Ascending aorta (tissue), 2 donors: ENCODE results near the gene SUSD5. TPM values are rescaled to one million over a fixed set of nuclear protein-coding genes. Genes with fewer than 3 reads are reported as not detected.
"Not testable (repeated sequence)": the region's sequence is repeated elsewhere in the genome, so short reads cannot be mapped to it uniquely, and the experiment has no call there.

Source experiments
- DNase-seq, 2 donors: peaks; one replicate each; pipeline ENCODE4 v3.0.0-alpha.2; 2019; ENCODE audit warnings: low spot score in 2 of 2
- H3K27ac ChIP-seq, 2 donors: fragments of 200-600 bp; sonication (generic); one replicate each; pipeline ENCODE4 v1.5.1; 2016 to 2017; ENCODE audit warnings: mild to moderate bottlenecking in 1 of 2
- H3K27me3 ChIP-seq: fragments of 200-600 bp; sonication (generic); one replicate; pipeline ENCODE4 v1.5.1; 2017
- H3K36me3 ChIP-seq, 2 donors: fragments of 200-600 bp; sonication (generic); one replicate each; pipeline ENCODE4 v1.5.1; 2016
- H3K4me1 ChIP-seq, 2 donors: fragments of 200-600 bp; sonication (generic); one replicate each; pipeline ENCODE4 v1.5.1; 2016 to 2017; ENCODE audit warnings: mild to moderate bottlenecking in 1 of 2
- H3K4me3 ChIP-seq, 2 donors: fragments of 200-600 bp; sonication (generic); one replicate each; pipeline ENCODE4 v1.5.1; 2016 to 2017; ENCODE audit warnings: mild to moderate bottlenecking in 1 of 2
- H3K9me3 ChIP-seq, 2 donors: fragments of 200-600 bp; sonication (generic); one replicate each; pipeline ENCODE4 v1.5.1; 2016
- intact Hi-C: fragments of 100-400 bp; cut with DNase I; formaldehyde crosslinking; loops from one replicate; pipeline ENCODE4 v1.15.1; 2023
- total RNA-seq: library from RNA; depleted of rRNA; stranded (reverse); fragments of >200 nt; gene quantifications from one replicate; pipeline ENCODE4 v1.1.0, GENCODE V29; 2016
- TF ChIP-seq, protein P1 (sequence below), 3 experiments: fragments of 200-600 bp in 2 of 3; fragments of 450-650 bp in 1 of 3; sonication (generic) in 2 of 3; IDR thresholded peaks; one replicate each; pipeline ENCODE4 v1.5.1; 2016 to 2019; ENCODE audit warnings: antibody characterized with exemption in 3 of 3, mild to moderate bottlenecking in 1 of 3, moderate library complexity in 1 of 3

Gene SUSD5
- total RNA-seq, 1 donor from 2014 or later = 68.0 TPM

DNA sequence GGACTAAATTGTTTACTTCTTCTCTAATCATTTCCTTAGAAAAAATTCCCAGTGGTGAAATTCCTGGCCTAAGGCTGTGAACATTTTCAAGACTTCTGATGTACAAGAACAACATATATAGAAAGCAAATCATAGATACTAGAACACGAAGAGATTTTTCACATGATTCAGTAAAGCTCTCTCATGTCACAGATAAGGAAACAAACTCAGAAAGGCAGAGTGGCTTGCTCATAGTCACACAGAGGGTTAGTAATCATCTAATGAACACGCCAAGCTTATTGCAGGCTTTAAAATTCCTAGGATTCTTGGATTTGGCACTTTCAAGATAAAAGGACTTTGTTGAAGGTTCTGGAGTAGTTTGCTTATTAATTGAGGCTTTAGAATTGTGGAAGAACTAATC lies 78.6 kb downstream of the SUSD5 start:
- Histone ChIP-seq H3K4me3 (no peak overlapping the region), H3K36me3 (peaks cover 25 to 55% of the 10 kb centered on the region in 2 donors), H3K27ac (peak overlapping the region; percentile 30 to 54), H3K4me1 (peaks cover 0 to 4% of the 10 kb centered on the region in 2 donors), H3K27me3 (no peaks in the 10 kb centered on the region), H3K9me3 (no peaks in the 10 kb centered on the region)
- no peak for DNase-seq
- intact Hi-C loops = no loop called here
- TF ChIP-seq, protein P1, sequence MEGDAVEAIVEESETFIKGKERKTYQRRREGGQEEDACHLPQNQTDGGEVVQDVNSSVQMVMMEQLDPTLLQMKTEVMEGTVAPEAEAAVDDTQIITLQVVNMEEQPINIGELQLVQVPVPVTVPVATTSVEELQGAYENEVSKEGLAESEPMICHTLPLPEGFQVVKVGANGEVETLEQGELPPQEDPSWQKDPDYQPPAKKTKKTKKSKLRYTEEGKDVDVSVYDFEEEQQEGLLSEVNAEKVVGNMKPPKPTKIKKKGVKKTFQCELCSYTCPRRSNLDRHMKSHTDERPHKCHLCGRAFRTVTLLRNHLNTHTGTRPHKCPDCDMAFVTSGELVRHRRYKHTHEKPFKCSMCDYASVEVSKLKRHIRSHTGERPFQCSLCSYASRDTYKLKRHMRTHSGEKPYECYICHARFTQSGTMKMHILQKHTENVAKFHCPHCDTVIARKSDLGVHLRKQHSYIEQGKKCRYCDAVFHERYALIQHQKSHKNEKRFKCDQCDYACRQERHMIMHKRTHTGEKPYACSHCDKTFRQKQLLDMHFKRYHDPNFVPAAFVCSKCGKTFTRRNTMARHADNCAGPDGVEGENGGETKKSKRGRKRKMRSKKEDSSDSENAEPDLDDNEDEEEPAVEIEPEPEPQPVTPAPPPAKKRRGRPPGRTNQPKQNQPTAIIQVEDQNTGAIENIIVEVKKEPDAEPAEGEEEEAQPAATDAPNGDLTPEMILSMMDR (IDR thresholded peaks at IDR 0.05) = no peak

DNA sequence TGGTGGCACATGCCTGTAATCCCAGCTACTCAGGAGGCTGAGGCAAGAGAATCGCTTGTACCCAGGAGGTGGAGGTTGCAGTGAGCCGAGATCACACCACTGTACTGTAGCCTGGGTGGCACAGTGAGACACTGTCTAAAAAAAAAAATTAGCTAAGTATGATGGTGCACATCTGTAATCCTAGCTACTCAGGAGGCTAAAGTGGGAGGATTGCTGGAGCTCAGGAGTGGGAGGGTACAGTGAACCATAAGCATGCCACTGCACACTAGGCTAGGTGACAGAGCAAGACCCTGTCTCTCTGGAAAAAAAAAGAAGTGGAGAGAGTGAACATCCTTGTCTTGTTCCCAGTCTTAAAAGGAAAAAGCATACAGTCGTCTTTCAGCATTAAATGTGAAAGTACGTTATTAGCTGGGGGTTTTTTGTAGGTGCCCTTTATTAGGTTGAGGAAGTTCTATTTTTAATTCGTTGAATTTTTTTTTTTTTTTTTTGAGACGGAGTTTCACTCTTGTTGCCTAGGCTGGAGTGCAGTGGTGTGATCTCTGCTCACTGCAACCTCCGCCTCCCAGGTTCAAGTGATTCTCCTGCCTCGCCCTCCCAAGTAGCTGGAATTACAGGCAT lies 79.5 kb downstream of the SUSD5 start:
- DNase-seq, H3K9me3 ChIP-seq, intact Hi-C loops, H3K27me3 ChIP-seq, H3K4me3 ChIP-seq, H3K4me1 ChIP-seq: not testable (repeated sequence)
- peak overlapping the region in 1 of 2 donors; percentile 30 for H3K27ac ChIP-seq
- H3K36me3 ChIP-seq = peaks cover 33 to 59% of the 10 kb centered on the region in 2 donors

DNA sequence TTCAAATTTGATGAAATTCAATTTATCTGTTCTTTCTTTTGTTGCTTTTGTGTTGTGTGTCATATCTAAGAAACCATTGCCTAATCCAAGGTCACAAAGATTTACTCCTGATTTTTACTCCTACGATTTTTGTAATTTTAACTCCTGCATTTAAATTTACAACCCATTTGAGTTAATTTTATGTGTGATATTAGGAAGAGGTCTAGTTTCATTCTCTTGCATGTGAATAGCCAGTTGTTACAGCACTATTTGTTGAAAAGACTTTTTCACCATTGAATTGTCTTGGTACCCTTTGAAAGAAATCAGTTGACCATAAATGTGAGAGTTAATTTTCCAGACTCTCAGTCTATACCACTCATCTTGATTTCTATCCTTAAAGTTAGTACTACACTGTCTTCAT lies 80.9 kb downstream of the SUSD5 start:
- H3K36me3 ChIP-seq = peaks cover 30 to 65% of the 10 kb centered on the region in 2 donors
- H3K4me3 ChIP-seq = no peak overlapping the region
- H3K27ac ChIP-seq = no peak overlapping the region
- intact Hi-C loops = no loop called here
- no peak for DNase-seq
- H3K9me3 ChIP-seq = no peaks in the 10 kb centered on the region
- H3K27me3 ChIP-seq = no peaks in the 10 kb centered on the region
- TF ChIP-seq, protein P1 (IDR thresholded peaks at IDR 0.05) = no peak
- peaks cover 0 to 4% of the 10 kb centered on the region in 2 donors for H3K4me1 ChIP-seq

DNA sequence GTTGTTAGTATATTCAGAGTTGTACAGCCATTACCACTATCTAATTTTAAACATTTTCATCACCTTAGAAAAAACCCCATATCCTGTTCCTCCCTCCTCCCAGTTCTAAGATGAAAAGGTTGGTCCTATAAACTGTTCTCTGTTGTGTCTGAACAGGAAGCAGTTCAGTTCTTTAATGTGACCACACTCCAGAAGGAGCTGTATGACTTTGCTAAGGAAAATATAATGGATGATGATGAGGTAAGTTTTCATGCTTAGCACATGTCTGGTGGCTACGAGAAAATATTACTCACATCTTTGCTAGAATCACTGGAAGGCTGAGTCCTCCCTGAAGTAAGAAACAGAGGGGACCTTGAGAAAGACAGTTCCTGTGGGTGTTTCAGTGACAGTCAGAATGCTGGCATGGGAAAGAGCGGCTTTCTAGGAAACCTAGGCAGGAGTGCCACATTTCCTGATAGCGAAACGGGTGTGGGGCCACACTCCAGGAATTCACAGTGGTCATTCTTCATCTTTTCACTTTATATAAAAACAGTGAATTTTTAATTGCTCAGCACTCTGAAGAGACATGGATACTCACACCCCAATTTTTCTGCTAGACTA lies 84.5 kb downstream of the SUSD5 start:
- H3K4me1 ChIP-seq = peaks cover 0 to 9% of the 10 kb centered on the region in 2 donors
- H3K4me3 ChIP-seq = no peak overlapping the region
- H3K9me3 ChIP-seq = no peaks in the 10 kb centered on the region
- intact Hi-C loops = no loop called here
- no peaks in the 10 kb centered on the region for H3K27me3 ChIP-seq
- peak overlapping the region in 1 of 2 donors; percentile 25 for H3K27ac ChIP-seq
- no peak for DNase-seq
- H3K36me3 ChIP-seq = peaks cover 41 to 75% of the 10 kb centered on the region in 2 donors
- TF ChIP-seq, protein P1 (IDR thresholded peaks at IDR 0.05) = no peak

DNA sequence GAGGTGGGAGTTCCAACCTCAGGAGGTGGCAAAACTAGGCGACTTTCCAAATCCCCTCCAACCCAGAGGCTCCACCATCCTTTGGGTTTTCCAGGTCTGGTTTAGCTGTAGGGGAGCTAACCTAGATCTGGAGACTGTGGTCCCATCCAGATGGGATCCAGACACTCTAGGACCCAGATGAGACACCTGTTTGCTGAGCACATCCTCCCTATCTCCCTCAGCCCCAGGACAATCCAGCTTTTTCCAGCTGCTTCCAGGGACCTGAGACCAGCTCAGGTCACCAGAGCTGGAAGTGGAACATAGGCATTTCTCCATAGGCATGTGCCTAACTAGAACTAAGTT lies 86.6 kb downstream of the SUSD5 start:
- H3K27ac ChIP-seq = peak overlapping the region in 1 of 2 donors; percentile 43
- no peaks in the 10 kb centered on the region for H3K9me3 ChIP-seq
- no peaks in the 10 kb centered on the region for H3K27me3 ChIP-seq
- no peak overlapping the region for H3K4me3 ChIP-seq
- H3K36me3 ChIP-seq = peaks cover 47 to 75% of the 10 kb centered on the region in 2 donors
- TF ChIP-seq, protein P1 (IDR thresholded peaks at IDR 0.05) = no peak
- no peak for DNase-seq
- intact Hi-C loops = no loop called here
- peaks cover 0 to 11% of the 10 kb centered on the region in 2 donors for H3K4me1 ChIP-seq

DNA sequence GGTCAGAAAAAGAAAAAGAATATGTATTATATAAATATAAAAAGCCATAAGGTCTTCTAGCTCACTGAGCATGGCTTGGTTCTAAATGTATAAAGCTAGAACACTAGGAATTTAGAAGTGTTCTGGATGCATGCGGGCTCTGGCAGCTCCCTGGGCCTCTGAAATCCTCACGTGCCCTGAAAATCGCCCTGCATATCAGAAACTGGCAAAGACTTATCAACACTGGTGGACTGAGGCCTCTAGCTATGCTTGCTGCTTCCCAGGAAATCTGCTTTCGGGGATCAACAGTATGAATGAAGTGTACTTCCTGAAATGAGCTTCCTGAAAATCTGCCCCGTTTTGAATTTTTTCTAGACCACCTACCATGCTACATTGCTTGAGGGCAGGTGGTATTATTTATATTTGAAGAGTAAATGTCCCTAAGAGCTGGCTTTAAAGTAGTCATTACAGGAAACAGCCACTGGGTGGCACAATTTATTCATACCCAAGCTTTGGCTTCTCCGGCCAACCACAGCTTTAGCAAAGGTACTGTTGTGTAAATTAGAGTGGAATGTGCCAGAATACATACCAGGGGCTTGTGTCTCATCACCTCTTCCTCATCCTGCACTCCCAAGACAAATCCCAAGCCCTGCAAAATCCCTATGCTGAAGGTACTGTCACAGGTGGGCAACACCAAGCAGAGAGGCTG lies 87.1 kb downstream of the SUSD5 start:
- TF ChIP-seq, protein P1 (IDR thresholded peaks at IDR 0.05) = peak; percentile 71 to 78 (median 75)
- H3K27me3 ChIP-seq = no peaks in the 10 kb centered on the region
- no peak overlapping the region for H3K4me3 ChIP-seq
- intact Hi-C loops = loop anchor here (1.0 to 2.0 kb wide), 3 partner anchors 17 to 241 kb away; partner anchors contain the start of gene SUSD5
- H3K27ac ChIP-seq = peak overlapping the region; percentile 21 to 43
- peaks cover 52 to 75% of the 10 kb centered on the region in 2 donors for H3K36me3 ChIP-seq
- H3K4me1 ChIP-seq = peaks cover 0 to 11% of the 10 kb centered on the region in 2 donors
- no peaks in the 10 kb centered on the region for H3K9me3 ChIP-seq
- DNase-seq = no peak
